ENCODE results near the gene DLGAP4. TPM values are rescaled to one million over a fixed set of nuclear protein-coding genes. Genes with fewer than 3 reads are reported as not detected.

DLGAP4 gene
- total RNA-seq, 2 experiments from 2014 or later, result 11.5 to 13.1 TPM

- Mint-ChIP-seq H3K4me1 (ENCODE audit: low read depth) (no peaks in the 10 kb centered on the region), H3K36me3 (ENCODE audit: low read depth) (no peaks in the 10 kb centered on the region), H3K27ac (no peak overlapping the region), H3K4me3 (no peak overlapping the region), H3K27me3 (peaks cover 52% of the 10 kb centered on the region), H3K9me3 (no peaks in the 10 kb centered on the region)
- CTCF ChIA-PET, result no interaction called here
- intact Hi-C loops (cut with micrococcal nuclease), result no loop called here
- DNase-seq (no peak), ATAC-seq (no peak)
- TF ChIP-seq CTCF (IDR thresholded peaks at IDR 0.05), result no peak
- POLR2A ChIA-PET, result no interaction called here
Measured at GRCh38 chr20:36309643-36310042, 3.5 kb downstream of the DLGAP4 start.

GRCh38 chr20:36310215-36310981 lies 4.3 kb downstream of the DLGAP4 start:
- DNase-seq (no peak), ATAC-seq (no peak)
- no peak for TF ChIP-seq CTCF (IDR thresholded peaks at IDR 0.05)
- Mint-ChIP-seq H3K27me3 (peaks cover 47% of the 10 kb centered on the region), H3K9me3 (no peaks in the 10 kb centered on the region), H3K27ac (no peak overlapping the region), H3K36me3 (ENCODE audit: low read depth) (no peaks in the 10 kb centered on the region), H3K4me1 (ENCODE audit: low read depth) (no peaks in the 10 kb centered on the region), H3K4me3 (no peak overlapping the region)
- POLR2A ChIA-PET, result no interaction called here
- intact Hi-C loops (cut with micrococcal nuclease), result no loop called here
- CTCF ChIA-PET, result no interaction called here

DNA sequence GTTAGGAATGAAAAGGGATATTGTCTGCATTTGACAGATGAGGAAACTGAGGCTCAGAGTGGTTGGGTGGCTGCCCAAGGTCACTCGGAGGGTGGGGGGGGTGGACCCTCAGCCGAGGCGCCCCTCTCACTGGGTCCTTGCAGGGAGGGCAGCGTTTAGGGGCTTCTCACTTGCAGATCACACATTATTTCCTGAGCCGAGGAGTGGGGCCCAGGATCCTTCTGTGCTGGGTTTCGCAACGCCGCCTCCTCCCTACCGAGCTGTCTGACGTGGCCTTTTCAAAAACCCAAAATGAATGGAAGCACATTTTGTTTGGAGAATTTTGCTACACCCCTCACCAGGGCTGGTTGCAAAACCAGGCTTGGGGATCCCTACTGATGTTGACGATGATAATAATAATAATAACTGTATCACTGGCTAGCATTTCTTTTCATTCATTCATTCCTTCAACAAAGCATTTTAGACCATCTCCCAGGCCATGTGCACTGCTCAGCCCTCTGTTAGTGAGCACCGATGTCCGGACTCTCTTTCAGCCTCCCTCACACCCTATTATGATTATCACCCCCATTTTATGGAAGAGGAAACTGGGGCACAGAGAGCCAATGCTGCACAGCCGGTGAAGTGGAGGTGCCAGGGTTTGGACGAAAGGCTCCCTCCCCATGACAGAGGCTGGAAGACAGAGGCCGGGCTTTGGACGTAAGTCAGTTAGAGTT lies 5.2 kb downstream of the DLGAP4 start:
- intact Hi-C loops (cut with micrococcal nuclease), result no loop called here
- H3K4me3 Mint-ChIP-seq, result no peak overlapping the region
- peaks cover 48% of the 10 kb centered on the region for H3K27me3 Mint-ChIP-seq
- ATAC-seq (no peak), DNase-seq (no peak)
- no peaks in the 10 kb centered on the region for H3K4me1 Mint-ChIP-seq (ENCODE audit: low read depth)
- CTCF ChIA-PET, result no interaction called here
- H3K36me3 Mint-ChIP-seq (ENCODE audit: low read depth), result no peaks in the 10 kb centered on the region
- H3K27ac Mint-ChIP-seq, result no peak overlapping the region
- no peak for TF ChIP-seq CTCF (IDR thresholded peaks at IDR 0.05)
- POLR2A ChIA-PET, result no interaction called here
- H3K9me3 Mint-ChIP-seq, result no peaks in the 10 kb centered on the region

DNA sequence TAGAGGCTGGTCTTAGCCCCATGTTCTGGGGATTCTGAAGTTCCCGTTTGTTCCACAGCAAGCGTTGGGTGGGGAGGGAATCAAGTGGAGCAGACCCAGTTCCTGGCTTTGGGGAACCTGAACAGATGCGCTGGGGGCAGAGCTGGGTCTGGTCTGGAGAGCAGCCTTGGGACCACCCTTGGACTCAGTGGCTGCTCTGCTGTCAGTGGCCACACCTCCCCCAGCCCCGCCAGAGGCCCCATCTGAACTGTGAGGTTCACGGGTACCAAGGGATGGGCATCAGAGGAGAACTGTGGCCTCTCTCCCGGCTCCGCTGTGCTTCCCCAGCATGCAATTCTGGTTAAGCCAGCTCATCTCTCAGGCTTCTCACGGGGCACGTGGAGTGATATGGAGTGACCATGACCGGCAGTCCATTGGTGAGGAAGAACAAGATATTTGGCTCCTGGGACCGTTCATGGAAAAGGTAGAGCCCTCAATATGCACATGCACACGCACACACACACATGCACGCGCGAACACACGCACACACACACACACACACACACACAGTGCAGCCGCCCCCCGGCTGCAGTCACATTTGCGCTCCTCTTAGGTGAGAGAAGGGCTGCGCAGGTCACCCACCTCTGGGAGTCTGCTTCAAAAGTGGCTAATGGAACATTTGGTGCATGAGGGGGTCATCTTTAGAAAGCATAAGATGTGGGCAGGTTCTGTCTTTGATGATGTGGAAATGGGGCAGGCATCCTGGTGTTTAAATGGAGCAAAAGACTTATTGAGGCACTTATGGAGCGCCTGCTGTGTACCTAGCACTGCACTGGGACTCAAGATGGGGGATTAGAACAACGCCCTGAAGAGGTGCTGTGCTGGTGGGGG lies 6.0 kb downstream of the DLGAP4 start:
- POLR2A ChIA-PET, result no interaction called here
- no peak overlapping the region for H3K4me3 Mint-ChIP-seq
- DNase-seq (no peak), ATAC-seq (no peak)
- CTCF ChIA-PET, result no interaction called here
- H3K9me3 Mint-ChIP-seq, result no peaks in the 10 kb centered on the region
- peaks cover 48% of the 10 kb centered on the region for H3K27me3 Mint-ChIP-seq
- intact Hi-C loops (cut with micrococcal nuclease), result no loop called here
- H3K4me1 Mint-ChIP-seq (ENCODE audit: low read depth), result no peaks in the 10 kb centered on the region
- H3K36me3 Mint-ChIP-seq (ENCODE audit: low read depth), result no peaks in the 10 kb centered on the region
- no peak for TF ChIP-seq CTCF (IDR thresholded peaks at IDR 0.05)
- H3K27ac Mint-ChIP-seq, result no peak overlapping the region
